Hepatocyte (in vitro differentiated cells): ENCODE measurements around the gene LYSMD4. TPM values are rescaled to one million over a fixed set of nuclear protein-coding genes. Genes with fewer than 3 reads are reported as not detected.
"Not testable (repeated sequence)": the region's sequence is repeated elsewhere in the genome, so short reads cannot be mapped to it uniquely, and the experiment has no call there.

ENCODE experiments used
- DNase-seq: peaks from one replicate; pipeline ENCODE4 v3.0.0-alpha.2; 2016; ENCODE audit warnings: low spot score
- H2AFZ ChIP-seq: fragments of 200-600 bp; sonication (generic); 2 replicates; pipeline ENCODE4 v1.6.0; 2016; ENCODE audit warnings: antibody characterized with exemption, mild to moderate bottlenecking
- H3K27ac ChIP-seq: fragments of 200-600 bp; sonication (generic); 2 replicates; pipeline ENCODE4 v1.5.1; 2016; ENCODE audit warnings: mild to moderate bottlenecking
- H3K27me3 ChIP-seq: fragments of 200-600 bp; sonication (generic); 2 replicates; pipeline ENCODE4 v1.6.1; 2016
- H3K36me3 ChIP-seq: fragments of 200-600 bp; sonication (generic); replicated peaks from 2 replicates; pipeline ENCODE4 v1.5.1; 2016; ENCODE audit warnings: low read depth; ENCODE audit not compliant: insufficient read depth
- H3K4me1 ChIP-seq: fragments of 200-600 bp; sonication (generic); 2 replicates; pipeline ENCODE4 v1.5.1; 2016; ENCODE audit warnings: mild to moderate bottlenecking, moderate library complexity; ENCODE audit not compliant: insufficient read depth
- H3K4me2 ChIP-seq: fragments of 200-600 bp; sonication (generic); 2 replicates; pipeline ENCODE4 v1.6.0; 2016
- H3K4me3 ChIP-seq: fragments of 200-600 bp; sonication (generic); 2 replicates; pipeline ENCODE4 v1.5.1; 2016; ENCODE audit warnings: mild to moderate bottlenecking
- H3K79me2 ChIP-seq: fragments of 200-600 bp; sonication (generic); 2 replicates; pipeline ENCODE4 v1.6.0; 2017; ENCODE audit warnings: mild to moderate bottlenecking
- H3K9me2 ChIP-seq: fragments of 200-600 bp; sonication (generic); replicated peaks from 2 replicates; pipeline ENCODE4 v1.6.0; 2017; ENCODE audit warnings: mild to moderate bottlenecking; ENCODE audit not compliant: insufficient read depth
- H3K9me3 ChIP-seq: fragments of 200-600 bp; sonication (generic); 2 replicates; pipeline ENCODE4 v1.5.1; 2016; ENCODE audit warnings: low read depth, mild to moderate bottlenecking
- H4K20me1 ChIP-seq: fragments of 200-600 bp; sonication (generic); 2 replicates; pipeline ENCODE4 v1.6.0; 2016; ENCODE audit warnings: mild to moderate bottlenecking; ENCODE audit not compliant: insufficient read depth, poor library complexity, severe bottlenecking
- CTCF ChIP-seq: fragments of 200-600 bp; sonication (generic); IDR thresholded peaks from 2 replicates; pipeline ENCODE4 v1.5.1; 2016; ENCODE audit warnings: antibody characterized with exemption, mild to moderate bottlenecking; ENCODE audit not compliant: poor library complexity
- EZH2 ChIP-seq: fragments of 200-600 bp; sonication (generic); IDR thresholded peaks from 2 replicates; pipeline ENCODE4 v1.6.1; 2016; ENCODE audit warnings: antibody characterized with exemption, mild to moderate bottlenecking, borderline replicate concordance
- EZH2phosphoT487 ChIP-seq: fragments of 200-600 bp; sonication (generic); IDR thresholded peaks from one replicate; pipeline ENCODE4 v1.6.1; 2018; ENCODE audit warnings: antibody characterized with exemption, mild to moderate bottlenecking, low read depth, moderate library complexity; ENCODE audit not compliant: unreplicated experiment, severe bottlenecking
- WGBS: methylation state at CpG from one replicate; pipeline ENCODE4 v1.1.6; 2016; ENCODE audit warnings: low lambda C conversion rate; ENCODE audit errors: missing lambda C conversion rate; 5-methylcytosine and 5-hydroxymethylcytosine counted together
- polyA plus RNA-seq: library from polyadenylated mRNA; unstranded; fragments of >200 nt; fragmentation: Nextera tagmentation; extraction: Ambion mirVana; gene quantifications from 2 replicates; pipeline ENCODE4 v1.2.1, GENCODE V29; 2016
- total RNA-seq: library from RNA; depleted of rRNA; stranded (reverse); fragments of >200 nt; gene quantifications from 2 replicates; pipeline ENCODE4 v1.2.3, GENCODE V29; 2014

The LYSMD4 gene
- total and polyA plus RNA-seq, 2 experiments from 2014 or later, result 12.8 to 15.4 TPM

GRCh38 chr15:99734575-99734974 is 1.3 kb upstream of the LYSMD4 start:
- peaks cover 15% of the 10 kb centered on the region for H3K4me1 ChIP-seq
- H3K27me3 ChIP-seq, result no peaks in the 10 kb centered on the region
- H3K9me3 ChIP-seq, result no peaks in the 10 kb centered on the region
- no peaks in the 10 kb centered on the region for H3K36me3 ChIP-seq
- TF ChIP-seq CTCF (no peak), EZH2phosphoT487 (no peak), EZH2 (no peak)
- H3K79me2 ChIP-seq, result peaks cover 11% of the 10 kb centered on the region
- no peak for DNase-seq
- H3K9me2 ChIP-seq, result no peaks in the 10 kb centered on the region
- 100% methylated on average over 1 of the region's 1 CpG for WGBS
- H3K27ac ChIP-seq, result no peak overlapping the region
- H3K4me2 ChIP-seq, result no peak overlapping the region
- H2AFZ ChIP-seq, result no peak overlapping the region
- no peak overlapping the region for H3K4me3 ChIP-seq
- no peaks in the 10 kb centered on the region for H4K20me1 ChIP-seq

- not testable (repeated sequence) for H3K9me2 ChIP-seq, H4K20me1 ChIP-seq, H3K9me3 ChIP-seq, H3K27me3 ChIP-seq, H3K4me3 ChIP-seq, H3K36me3 ChIP-seq, DNase-seq
- Histone ChIP-seq H3K79me2 (peaks cover 11% of the 10 kb centered on the region), H2AFZ (peak overlapping the region; percentile 83), H3K4me1 (peaks cover 15% of the 10 kb centered on the region), H3K4me2 (peak overlapping the region; percentile 71), H3K27ac (peak overlapping the region; percentile 91)
- 99% methylated on average over 13 of the region's 13 CpGs for WGBS
Measured at GRCh38 chr15:99734040-99734291, 729 bp upstream of the LYSMD4 start.

GRCh38 chr15:99732751-99733267 is 428 bp downstream of the LYSMD4 start:
- DNase-seq, result peak; percentile 52
- Histone ChIP-seq H3K9me2 (no peaks in the 10 kb centered on the region), H3K27ac (peak overlapping the region; percentile 71), H3K4me2 (peak overlapping the region; percentile 99), H3K4me3 (peak overlapping the region; percentile 73), H4K20me1 (no peaks in the 10 kb centered on the region), H3K9me3 (no peaks in the 10 kb centered on the region), H3K27me3 (no peaks in the 10 kb centered on the region), H3K79me2 (peaks cover 11% of the 10 kb centered on the region), H3K4me1 (peaks cover 15% of the 10 kb centered on the region), H3K36me3 (no peaks in the 10 kb centered on the region), H2AFZ (peak overlapping the region; percentile 82)
- 2% methylated on average over 36 of the region's 46 CpGs for WGBS
- TF ChIP-seq CTCF, result no peak
- TF ChIP-seq EZH2phosphoT487, result no peak
- TF ChIP-seq EZH2, result no peak

GRCh38 chr15:99732124-99732750 is 1.0 kb downstream of the LYSMD4 start:
- 14% methylated on average over 18 of the region's 18 CpGs for WGBS

More at GRCh38 chr15:99732124-99732750, 1.0 kb downstream of the LYSMD4 start:
- peak overlapping the region; percentile 71 for H3K27ac ChIP-seq
- DNase-seq, result peak; percentile 34
- peak overlapping the region; percentile 99 for H3K4me2 ChIP-seq
- peaks cover 11% of the 10 kb centered on the region for H3K79me2 ChIP-seq
- no peaks in the 10 kb centered on the region for H3K9me2 ChIP-seq
- peaks cover 15% of the 10 kb centered on the region for H3K4me1 ChIP-seq
- H3K27me3 ChIP-seq, result no peaks in the 10 kb centered on the region
- peak overlapping the region; percentile 73 for H3K4me3 ChIP-seq
- H2AFZ ChIP-seq, result peak overlapping the region; percentile 82
- TF ChIP-seq EZH2, result no peak
- no peak for TF ChIP-seq CTCF
- no peak for TF ChIP-seq EZH2phosphoT487
- no peaks in the 10 kb centered on the region for H3K9me3 ChIP-seq
- H4K20me1 ChIP-seq, result no peaks in the 10 kb centered on the region
- H3K36me3 ChIP-seq, result no peaks in the 10 kb centered on the region
